Measurements from ENCODE around the gene MAPK8.

Gene MAPK8

GRCh38 chr10:48423884-48424283 lies 117.4 kb downstream of the MAPK8 start:
- no peak for DNase-seq

GRCh38 chr10:48428896-48429295 lies 122.4 kb downstream of the MAPK8 start:
- no peak for DNase-seq

GRCh38 chr10:48429309-48429708 lies 122.8 kb downstream of the MAPK8 start:
- no peak for DNase-seq

GRCh38 chr10:48430402-48430993 lies 124.0 kb downstream of the MAPK8 start:
- no peak for DNase-seq

- DNase-seq = no peak
Observed at GRCh38 chr10:48431871-48432270, 125.4 kb downstream of the MAPK8 start.

- DNase-seq = no peak
Observed at GRCh38 chr10:48437546-48437945, 131.1 kb downstream of the MAPK8 start.

- peak; percentile 50 for DNase-seq
Observed at GRCh38 chr10:48439031-48439430, 132.6 kb downstream of the MAPK8 start.

- no peak for DNase-seq
Observed at GRCh38 chr10:48439581-48440041, 133.1 kb downstream of the MAPK8 start.

- DNase-seq = no peak
Observed at GRCh38 chr10:48440771-48441170, 134.3 kb downstream of the MAPK8 start.

- no peak for DNase-seq
Observed at GRCh38 chr10:48442090-48442808, 135.8 kb downstream of the MAPK8 start.

GRCh38 chr10:48442809-48443177 lies 136.3 kb downstream of the MAPK8 start:
- DNase-seq = no peak

GRCh38 chr10:48444266-48444665 lies 137.8 kb downstream of the MAPK8 start:
- DNase-seq = no peak

GRCh38 chr10:48444861-48445841 lies 138.7 kb downstream of the MAPK8 start:
- DNase-seq = peak; percentile 36

- DNase-seq = no peak
Observed at GRCh38 chr10:48445932-48446331, 139.5 kb downstream of the MAPK8 start.

GRCh38 chr10:48446785-48447184 lies 140.3 kb downstream of the MAPK8 start:
- no peak for DNase-seq

GRCh38 chr10:48447356-48448215 lies 141.1 kb downstream of the MAPK8 start:
- DNase-seq = no peak

- DNase-seq = no peak
Observed at GRCh38 chr10:48448796-48449195, 142.3 kb downstream of the MAPK8 start.

- no peak for DNase-seq
Observed at GRCh38 chr10:48449501-48450232, 143.2 kb downstream of the MAPK8 start.

- DNase-seq = no peak
Observed at GRCh38 chr10:48450233-48450740, 143.8 kb downstream of the MAPK8 start.

GRCh38 chr10:48450741-48451466 lies 144.4 kb downstream of the MAPK8 start:
- no peak for DNase-seq
